H1 (cell line): ENCODE results near the gene DNM2.

Experiments
- CEBPB ChIP-seq: IDR thresholded peaks from 2 replicates; pipeline ENCODE4 v1.6.1; 2012; ENCODE audit warnings: low read depth, low read length
- CHD2 ChIP-seq: IDR thresholded peaks from 2 replicates; pipeline ENCODE4 v1.6.1; 2012; ENCODE audit warnings: low read length, improper control_type of control experiment
- CREB1 ChIP-seq: IDR thresholded peaks from 2 replicates; pipeline ENCODE4 v1.6.1; 2012; ENCODE audit warnings: inconsistent platforms
- CTCF ChIP-seq, 3 experiments: IDR thresholded peaks; 1 replicate in 2 of 3; 2 replicates in 1 of 3; pipeline versions ENCODE4 v1.5.1 to v1.6.1; 2011; ENCODE audit warnings: low read length in 3 of 3, mild to moderate bottlenecking in 3 of 3, inconsistent platforms in 2 of 3, low read depth in 1 of 3, moderate library complexity in 1 of 3; ENCODE audit not compliant: insufficient read depth in 1 of 3; ENCODE audit errors: control extremely low read depth in 1 of 3
- POLR2A ChIP-seq, 2 experiments: IDR thresholded peaks; 1 replicate in 1 of 2; 2 replicates in 1 of 2; pipeline ENCODE4 v1.6.1; 2011; ENCODE audit warnings: low read depth in 2 of 2, low read length in 2 of 2, mild to moderate bottlenecking in 2 of 2; ENCODE audit errors: control extremely low read depth in 1 of 2
- RBBP5 ChIP-seq: IDR thresholded peaks from 2 replicates; pipeline ENCODE4 v1.7.1; 2012; ENCODE audit warnings: low read depth, mild to moderate bottlenecking, inconsistent platforms, low read length, moderate library complexity, borderline replicate concordance
- RXRA ChIP-seq: IDR thresholded peaks from 2 replicates; pipeline ENCODE4 v1.6.1; 2011; ENCODE audit warnings: low read depth, mild to moderate bottlenecking, low read length, moderate library complexity; ENCODE audit not compliant: insufficient read depth
- SUZ12 ChIP-seq: fragments of 200-600 bp; sonication (generic); IDR thresholded peaks from 2 replicates; pipeline ENCODE4 v1.6.1; 2012; ENCODE audit warnings: mild to moderate bottlenecking, inconsistent platforms, low read length, moderate library complexity, mixed read lengths
- YY1 ChIP-seq: IDR thresholded peaks from 2 replicates; pipeline ENCODE4 v1.6.1; 2011; ENCODE audit warnings: low read depth, mild to moderate bottlenecking, low read length
- ZNF274 ChIP-seq: IDR thresholded peaks from 2 replicates; pipeline ENCODE4 v1.7.0; 2012; ENCODE audit warnings: low read length, borderline replicate concordance; ENCODE audit errors: extremely low read depth

GRCh38 chr19:10685210-10685609 is 32.7 kb upstream of the DNM2 start:
- TF ChIP-seq ZNF274 (no peak), CEBPB (no peak), CTCF (IDR thresholded peaks at IDR 0.05; ENCODE audit: control extremely low read depth in 1 of 3, insufficient read depth in 1 of 3, low read depth in 1 of 3, low read length in 3 of 3) (no peak), POLR2A (IDR thresholded peaks at IDR 0.05; ENCODE audit: control extremely low read depth in 1 of 2, low read depth in 2 of 2, low read length in 2 of 2) (no peak), SUZ12 (no peak), YY1 (no peak), CREB1 (no peak), CHD2 (no peak), RXRA (no peak), RBBP5 (no peak)
